ENCODE results near the gene CREB3L1. TPM values are rescaled to one million over a fixed set of nuclear protein-coding genes. Genes with fewer than 3 reads are reported as not detected.

Gene CREB3L1
- total RNA-seq, 1 donor from 2014 or later = not detected

DNA sequence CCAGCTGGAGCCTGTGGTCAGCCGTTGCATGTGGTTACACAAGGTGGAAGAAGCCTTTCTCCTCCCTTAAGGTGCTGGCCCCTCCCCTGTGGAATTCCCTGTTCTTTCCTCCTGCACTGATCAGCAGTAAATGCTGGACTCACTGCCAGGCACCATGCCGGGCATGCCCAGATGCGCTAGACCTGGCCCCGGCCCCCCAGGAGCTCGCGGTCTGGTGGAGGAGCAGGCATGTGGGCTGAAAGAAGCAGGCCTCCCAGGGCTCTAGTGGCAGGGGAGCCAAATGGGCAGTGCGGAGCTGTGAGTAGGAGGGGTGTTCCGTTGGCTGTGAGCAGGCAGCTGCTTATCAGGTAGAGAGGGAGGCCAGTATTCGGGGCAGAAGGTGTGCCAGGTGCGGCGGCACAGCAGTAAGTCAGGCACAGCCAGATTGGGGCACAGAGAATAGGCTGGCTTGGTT lies 80.0 kb downstream of the CREB3L1 start:
- intact Hi-C loops (cut with micrococcal nuclease) = no loop called here
- Mint-ChIP-seq H3K4me1 (peaks cover 28% of the 10 kb centered on the region), H3K27ac (no peak overlapping the region), H3K4me3 (no peak overlapping the region), H3K36me3 (ENCODE audit: low read depth) (peaks cover 12% of the 10 kb centered on the region), H3K9me3 (no peaks in the 10 kb centered on the region), H3K27me3 (no peaks in the 10 kb centered on the region)
- DNase-seq (no peak), ATAC-seq (ENCODE audit: low read depth) (no peak)
- TF ChIP-seq CTCF (IDR thresholded peaks at IDR 0.05) = no peak
- ChIA-PET POLR2A (no interaction called here), CTCF (interaction anchor here (1.6 kb wide), 1 partner anchor 10 kb away, joined by 5 read pairs; the partner anchor contains the start of gene DGKZ)

GRCh38 chr11:46359953-46360352 lies 82.5 kb downstream of the CREB3L1 start:
- intact Hi-C loops (cut with micrococcal nuclease) = no loop called here
- ATAC-seq (ENCODE audit: low read depth) = no peak

DNA sequence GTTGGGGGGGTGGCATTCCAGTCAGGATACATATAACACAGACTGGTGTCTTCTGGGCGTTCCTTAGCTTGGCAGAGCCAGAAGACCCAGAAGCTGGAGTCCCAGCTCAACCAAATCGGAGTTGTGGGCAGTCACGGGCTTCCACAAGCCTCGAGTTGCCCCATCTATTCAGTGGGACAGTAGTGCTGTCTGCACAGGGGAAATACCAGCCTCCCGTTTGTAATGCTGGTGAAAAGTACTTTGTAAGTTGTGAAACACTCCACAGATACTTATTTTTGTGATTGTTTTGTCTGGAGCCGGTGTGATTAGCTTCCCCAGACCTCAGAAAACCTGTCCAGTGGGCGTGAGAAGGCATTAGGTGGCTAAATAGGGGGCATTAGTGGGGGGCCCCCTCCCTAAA lies 83.4 kb downstream of the CREB3L1 start:
- Mint-ChIP-seq H3K4me3 (peak overlapping the region; percentile 80), H3K9me3 (no peaks in the 10 kb centered on the region), H3K27ac (peak overlapping the region; percentile 47), H3K27me3 (no peaks in the 10 kb centered on the region), H3K36me3 (ENCODE audit: low read depth) (peaks cover 8% of the 10 kb centered on the region), H3K4me1 (peaks cover 27% of the 10 kb centered on the region)
- intact Hi-C loops (cut with micrococcal nuclease) = no loop called here
- CTCF ChIA-PET = no interaction called here
- POLR2A ChIA-PET = interaction anchor here (0.5 to 1.9 kb wide), 4 partner anchors 9 to 514 kb away, joined by 3 to 5 read pairs (median 4); no protein-coding TSS in a partner anchor
- TF ChIP-seq CTCF (IDR thresholded peaks at IDR 0.05) = no peak
- DNase-seq (no peak), ATAC-seq (ENCODE audit: low read depth) (no peak)

More at GRCh38 chr11:46359953-46360352, 82.5 kb downstream of the CREB3L1 start:
- H3K4me3 Mint-ChIP-seq = no peak overlapping the region
- DNase-seq = no peak
- H3K4me1 Mint-ChIP-seq = peaks cover 27% of the 10 kb centered on the region
- no peak for TF ChIP-seq CTCF (IDR thresholded peaks at IDR 0.05)
- CTCF ChIA-PET = no interaction called here
- peaks cover 8% of the 10 kb centered on the region for H3K36me3 Mint-ChIP-seq (ENCODE audit: low read depth)
- H3K27ac Mint-ChIP-seq = no peak overlapping the region
- POLR2A ChIA-PET = interaction anchor here (0.6 to 1.9 kb wide), 2 partner anchors 8 to 36 kb away, joined by 3 to 5 read pairs; no protein-coding TSS in a partner anchor
- H3K9me3 Mint-ChIP-seq = no peaks in the 10 kb centered on the region
- no peaks in the 10 kb centered on the region for H3K27me3 Mint-ChIP-seq

GRCh38 chr11:46361283-46362155 lies 84.1 kb downstream of the CREB3L1 start:
- peak overlapping the region; percentile 80 for H3K4me3 Mint-ChIP-seq
- no peaks in the 10 kb centered on the region for H3K9me3 Mint-ChIP-seq
- H3K27me3 Mint-ChIP-seq = no peaks in the 10 kb centered on the region
- CTCF ChIA-PET = interaction anchor here (0.8 kb wide), 1 partner anchor 9 kb away, joined by 3 read pairs; no protein-coding TSS in a partner anchor
- peaks cover 25% of the 10 kb centered on the region for H3K4me1 Mint-ChIP-seq
- ATAC-seq (ENCODE audit: low read depth) (peak; percentile 97), DNase-seq (no peak)
- intact Hi-C loops (cut with micrococcal nuclease) = no loop called here
- peaks cover 4% of the 10 kb centered on the region for H3K36me3 Mint-ChIP-seq (ENCODE audit: low read depth)
- POLR2A ChIA-PET = interaction anchor here (0.5 to 1.9 kb wide), 4 partner anchors 9 to 515 kb away, joined by 3 to 5 read pairs (median 4); no protein-coding TSS in a partner anchor
- H3K27ac Mint-ChIP-seq = peak overlapping the region; percentile 47
- no peak for TF ChIP-seq CTCF (IDR thresholded peaks at IDR 0.05)
